Prostate gland (tissue), 2 donors: Measurements from ENCODE around the gene PEX14.

Experiments used
- POLR2AphosphoS5 ChIP-seq: sonication (generic); formaldehyde crosslinking; IDR thresholded peaks from one replicate; pipeline ENCODE4 v1.6.1; 2017; ENCODE audit warnings: antibody characterized with exemption
- TF ChIP-seq, protein P1 (sequence below), 4 experiments: fragments of 200-600 bp in 2 of 4; fragments of 450-650 bp in 2 of 4; sonication (generic) in 2 of 4; IDR thresholded peaks; 1 replicate in 3 of 4; 2 replicates in 1 of 4; pipeline ENCODE4 v1.5.1; 2016 to 2019; ENCODE audit warnings: antibody characterized with exemption in 4 of 4, mild to moderate bottlenecking in 2 of 4, moderate library complexity in 2 of 4

DNA sequence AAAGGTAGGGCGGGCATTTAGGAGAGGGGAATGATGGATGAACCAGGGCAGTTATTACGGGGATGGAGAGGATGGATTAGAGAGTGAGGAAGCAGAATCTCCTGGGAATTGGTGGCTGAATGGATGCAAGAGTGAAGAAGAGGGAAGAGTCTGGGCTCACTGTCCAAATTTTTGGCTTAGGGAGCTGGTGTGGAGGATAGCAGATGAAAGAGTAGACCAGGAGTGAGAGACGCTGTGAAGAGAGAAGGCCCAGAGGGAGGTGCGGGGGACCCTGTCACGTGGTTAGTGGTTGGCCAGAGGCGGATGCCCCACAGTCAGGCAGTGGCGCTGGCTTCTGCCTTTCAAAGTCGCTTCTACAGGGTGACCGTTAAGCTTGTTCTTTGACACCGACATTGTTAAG lies 78.4 kb downstream of the PEX14 start:
- TF ChIP-seq, protein P1, sequence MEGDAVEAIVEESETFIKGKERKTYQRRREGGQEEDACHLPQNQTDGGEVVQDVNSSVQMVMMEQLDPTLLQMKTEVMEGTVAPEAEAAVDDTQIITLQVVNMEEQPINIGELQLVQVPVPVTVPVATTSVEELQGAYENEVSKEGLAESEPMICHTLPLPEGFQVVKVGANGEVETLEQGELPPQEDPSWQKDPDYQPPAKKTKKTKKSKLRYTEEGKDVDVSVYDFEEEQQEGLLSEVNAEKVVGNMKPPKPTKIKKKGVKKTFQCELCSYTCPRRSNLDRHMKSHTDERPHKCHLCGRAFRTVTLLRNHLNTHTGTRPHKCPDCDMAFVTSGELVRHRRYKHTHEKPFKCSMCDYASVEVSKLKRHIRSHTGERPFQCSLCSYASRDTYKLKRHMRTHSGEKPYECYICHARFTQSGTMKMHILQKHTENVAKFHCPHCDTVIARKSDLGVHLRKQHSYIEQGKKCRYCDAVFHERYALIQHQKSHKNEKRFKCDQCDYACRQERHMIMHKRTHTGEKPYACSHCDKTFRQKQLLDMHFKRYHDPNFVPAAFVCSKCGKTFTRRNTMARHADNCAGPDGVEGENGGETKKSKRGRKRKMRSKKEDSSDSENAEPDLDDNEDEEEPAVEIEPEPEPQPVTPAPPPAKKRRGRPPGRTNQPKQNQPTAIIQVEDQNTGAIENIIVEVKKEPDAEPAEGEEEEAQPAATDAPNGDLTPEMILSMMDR (IDR thresholded peaks at IDR 0.05): no peak
- no peak for TF ChIP-seq POLR2AphosphoS5
